A549 (cell line): ENCODE measurements around the gene CHPF.

Source experiments
- CHD2 ChIP-seq: fragments of 150-350 bp; IDR thresholded peaks from 2 replicates; pipeline ENCODE4 v1.6.1; 2014; ENCODE audit warnings: low read length; ENCODE audit not compliant: partially characterized antibody
- CTCF ChIP-seq: fragments of >200 bp; sonication (Bioruptor Twin); formaldehyde crosslinking; IDR thresholded peaks from 3 replicates; pipeline ENCODE4 v1.5.1; 2016
- FOSL2 ChIP-seq, 2 experiments: fragments of 450-650 bp in 1 of 2; fragments of >200 bp in 1 of 2; sonication (Bioruptor Twin) in 1 of 2; formaldehyde crosslinking; IDR thresholded peaks; 2 replicates each; pipeline versions ENCODE4 v1.5.0 to v1.6.1; 2016 to 2020; ENCODE audit warnings: mild to moderate bottlenecking in 1 of 2, moderate library complexity in 1 of 2
- POLR2A ChIP-seq: IDR thresholded peaks from 2 replicates; pipeline ENCODE4 v1.6.1; 2012; ENCODE audit warnings: mild to moderate bottlenecking, low read length
- POLR2AphosphoS2 ChIP-seq: conservative IDR thresholded peaks from 2 replicates; pipeline ENCODE4 v1.6.1; 2012; ENCODE audit warnings: low read length, improper control_type of control experiment, inconsistent platforms

GRCh38 chr2:219574484-219575311 is 31.1 kb upstream of the CHPF start:
- TF ChIP-seq FOSL2 (IDR thresholded peaks at IDR 0.05) (no peak), FOSL2 (CRISPR knock-in tag; IDR thresholded peaks at IDR 0.05) (no peak), CTCF (no peak), POLR2AphosphoS2 (no peak), CHD2 (no peak), POLR2A (no peak)
